Right kidney (tissue), 1 donor: ENCODE data around the gene PDPK1.

Experiments
- DNase-seq: peaks from one replicate; pipeline ENCODE4 v3.0.0-alpha.2; 2016

The PDPK1 gene

GRCh38 chr16:2501946-2502895 is 35.6 kb upstream of the PDPK1 start:
- DNase-seq, result no peak

GRCh38 chr16:2505695-2506094 is 32.1 kb upstream of the PDPK1 start:
- DNase-seq, result no peak

- DNase-seq, result no peak
Measured at GRCh38 chr16:2507052-2507659, 30.7 kb upstream of the PDPK1 start.

- no peak for DNase-seq
Measured at GRCh38 chr16:2507665-2508064, 30.2 kb upstream of the PDPK1 start.

GRCh38 chr16:2508722-2509400 is 29.0 kb upstream of the PDPK1 start:
- DNase-seq, result no peak

GRCh38 chr16:2511128-2511800 is 26.6 kb upstream of the PDPK1 start:
- DNase-seq, result no peak

GRCh38 chr16:2511996-2512734 is 25.7 kb upstream of the PDPK1 start:
- DNase-seq, result no peak

GRCh38 chr16:2512735-2513404 is 25.0 kb upstream of the PDPK1 start:
- DNase-seq, result no peak

GRCh38 chr16:2513405-2514332 is 24.2 kb upstream of the PDPK1 start, which contains the start of gene ATP6V0C:
Gene ATP6V0C (plus strand): TSS chr16:2513952. CDS start chr16:2514104, 152 bp downstream.
- DNase-seq, result peak; percentile 85

GRCh38 chr16:2514333-2515179 is 23.3 kb upstream of the PDPK1 start:
- DNase-seq, result no peak

- no peak for DNase-seq
Measured at GRCh38 chr16:2515180-2515851, 22.5 kb upstream of the PDPK1 start.

GRCh38 chr16:2516391-2517240 is 21.2 kb upstream of the PDPK1 start:
- DNase-seq, result no peak

GRCh38 chr16:2517954-2518605 is 19.7 kb upstream of the PDPK1 start:
- no peak for DNase-seq

- no peak for DNase-seq
Measured at GRCh38 chr16:2518823-2519710, 18.8 kb upstream of the PDPK1 start.

- no peak for DNase-seq
Measured at GRCh38 chr16:2519711-2520080, 18.1 kb upstream of the PDPK1 start.
